AG09319 (cell line): ENCODE data around the gene DPF3.

Experiments used
- DNase-seq: peaks from one replicate; pipeline ENCODE4 v3.0.0-alpha.2; 2010; ENCODE audit warnings: low read depth; ENCODE audit errors: extremely low read depth
- CTCF ChIP-seq: IDR thresholded peaks from 2 replicates; pipeline ENCODE4 v1.5.1; 2011; ENCODE audit warnings: low read depth, mild to moderate bottlenecking, inconsistent platforms, low read length, moderate library complexity

The DPF3 gene

GRCh38 chr14:72887514-72887913 is 6.4 kb downstream of the DPF3 start:
- TF ChIP-seq CTCF, result no peak
- DNase-seq, result no peak

- DNase-seq, result no peak
- no peak for TF ChIP-seq CTCF
Observed at GRCh38 chr14:72884386-72884785, 9.5 kb downstream of the DPF3 start.

- TF ChIP-seq CTCF, result no peak
- DNase-seq, result no peak
Observed at GRCh38 chr14:72883961-72884360, 9.9 kb downstream of the DPF3 start.

GRCh38 chr14:72883109-72883508 is 10.8 kb downstream of the DPF3 start:
- TF ChIP-seq CTCF, result no peak
- DNase-seq, result no peak

GRCh38 chr14:72882463-72882862 is 11.4 kb downstream of the DPF3 start:
- TF ChIP-seq CTCF, result no peak
- no peak for DNase-seq

- TF ChIP-seq CTCF, result no peak
- DNase-seq, result no peak
Observed at GRCh38 chr14:72882047-72882446, 11.9 kb downstream of the DPF3 start.

- DNase-seq, result no peak
- no peak for TF ChIP-seq CTCF
Observed at GRCh38 chr14:72881543-72881942, 12.4 kb downstream of the DPF3 start.
